HepG2 (cell line): ENCODE results near the gene GLRX2. TPM values are rescaled to one million over a fixed set of nuclear protein-coding genes. Genes with fewer than 3 reads are reported as not detected.
"Not testable (repeated sequence)": the region's sequence is repeated elsewhere in the genome, so short reads cannot be mapped to it uniquely, and the experiment has no call there.

Source experiments
- ATAC-seq: fragments of 200-7000 bp; cut with Tn5 transposase; 3 replicates; pipeline ENCODE4 v1.9.1; 2020; ENCODE audit warnings: mild to moderate bottlenecking, moderate library complexity
- BruUV-seq: library from RNA; stranded (reverse); fragments of 400-500 nt; replicated peaks from 2 replicates; lab custom pipeline; 2021; lab: Mats Ljungman, UMichigan
- CTCF ChIA-PET: fragments of 300-600 bp; formaldehyde crosslinking; extraction: SDS; loops from one replicate; lab custom pipeline; 2021; ENCODE audit warnings: low total read pairs, inconsistent platforms, low intra/inter-chr PET ratio; lab: Yijun Ruan, JAX
- POLR2A ChIA-PET: fragments of 350-600 bp; sonication (Branson Sonifier 250); formaldehyde crosslinking; loops from one replicate; lab custom pipeline; 2020; ENCODE audit warnings: antibody characterized with exemption, inconsistent platforms; lab: Yijun Ruan, JAX
- DNase-seq: peaks from one replicate; pipeline ENCODE4 v3.0.0-alpha.2; 2015; ENCODE audit warnings: low spot score
- FAIRE-seq: peaks from 3 replicates; lab custom pipeline; 2011; peaks lifted over from hg19 to GRCh38; lab: Jason Lieb, UNC
- H2AFZ ChIP-seq: one replicate; pipeline ENCODE4 v1.6.1; 2011; ENCODE audit warnings: low read length, inconsistent platforms
- H3K27ac ChIP-seq: fragments of 300-600 bp; 3 replicates; pipeline ENCODE4 v1.8.0; 2011; ENCODE audit warnings: mixed run types, mild to moderate bottlenecking, mixed read lengths, low read length, inconsistent platforms; ENCODE audit not compliant: insufficient read depth; ENCODE audit errors: extremely low read length
- H3K27me3 ChIP-seq, 2 experiments: fragments of 200-600 bp in 1 of 2; 2 replicates in 1 of 2; 3 replicates in 1 of 2; pipeline versions ENCODE4 v1.6.0 to v1.8.0; 2011; ENCODE audit warnings: low read length in 2 of 2, mild to moderate bottlenecking in 2 of 2, moderate library complexity in 2 of 2, inconsistent platforms in 1 of 2; ENCODE audit not compliant: insufficient read depth in 2 of 2, control insufficient read depth in 1 of 2
- H3K36me3 ChIP-seq, 2 experiments: fragments of 200-600 bp in 1 of 2; replicated peaks in 1 of 2; 2 replicates in 1 of 2; 3 replicates in 1 of 2; pipeline versions ENCODE4 v1.5.1 to v1.8.0; 2011; ENCODE audit warnings: low read length in 2 of 2, inconsistent platforms in 1 of 2; ENCODE audit not compliant: insufficient read depth in 2 of 2, control insufficient read depth in 1 of 2
- H3K4me1 ChIP-seq: 2 replicates; pipeline ENCODE4 v1.5.1; 2012; ENCODE audit warnings: low read length, inconsistent platforms; ENCODE audit not compliant: insufficient read depth
- H3K4me2 ChIP-seq: 2 replicates; pipeline ENCODE4 v1.6.0; 2011; ENCODE audit warnings: low read depth, low read length, inconsistent platforms
- H3K4me3 ChIP-seq, 3 experiments: fragments of 200-600 bp in 1 of 3; sonication (generic), shearing (Covaris generic) in 1 of 3; replicated peaks in 1 of 3; 2 replicates each; pipeline ENCODE4 v1.5.1; 2011 to 2016; ENCODE audit warnings: low read length in 3 of 3, inconsistent platforms in 2 of 3, low read depth in 2 of 3, mild to moderate bottlenecking in 2 of 3, control low read depth in 1 of 3, mixed read lengths in 1 of 3; ENCODE audit not compliant: insufficient read depth in 1 of 3
- H3K79me2 ChIP-seq: one replicate; pipeline ENCODE4 v1.6.1; 2011; ENCODE audit warnings: low read length, inconsistent platforms; ENCODE audit not compliant: insufficient read depth
- H3K9ac ChIP-seq: 2 replicates; pipeline ENCODE4 v1.6.0; 2011; ENCODE audit warnings: mild to moderate bottlenecking, low read depth, low read length, inconsistent platforms; ENCODE audit not compliant: insufficient read depth
- H3K9me3 ChIP-seq: 2 replicates; pipeline ENCODE4 v1.5.1; 2012; ENCODE audit warnings: mild to moderate bottlenecking, low read length
- H4K20me1 ChIP-seq: 2 replicates; pipeline ENCODE4 v1.6.0; 2011; ENCODE audit warnings: inconsistent platforms, mild to moderate bottlenecking, low read length, moderate library complexity; ENCODE audit not compliant: insufficient read depth
- ADNP ChIP-seq: sonication (generic); formaldehyde crosslinking; IDR thresholded peaks from 2 replicates; pipeline ENCODE4 v1.4.0; 2020; ENCODE audit warnings: missing genetic modification reagents
- FOXA1 ChIP-seq, 2 experiments: fragments of 450-650 bp in 1 of 2; sonication (generic) in 1 of 2; formaldehyde crosslinking in 1 of 2; IDR thresholded peaks; 2 replicates each; pipeline versions ENCODE4 v1.4.0 to v1.6.1; 2016 to 2020; ENCODE audit warnings: missing genetic modification reagents in 1 of 2
- IRF1 ChIP-seq: sonication (generic); formaldehyde crosslinking; IDR thresholded peaks from 2 replicates; pipeline ENCODE4 v1.4.0; 2020; ENCODE audit warnings: low read depth, mild to moderate bottlenecking, missing genetic modification reagents
- JUNB ChIP-seq: sonication (generic); formaldehyde crosslinking; IDR thresholded peaks from 2 replicates; pipeline ENCODE4 v1.8.0; 2022; ENCODE audit warnings: missing genetic modification reagents, mild to moderate bottlenecking, borderline replicate concordance
- KAT2B ChIP-seq: fragments of 150-350 bp; IDR thresholded peaks from 2 replicates; pipeline ENCODE4 v1.6.1; 2014; ENCODE audit warnings: low read depth, low read length, borderline replicate concordance
- NFE2 ChIP-seq: sonication (generic); formaldehyde crosslinking; IDR thresholded peaks from 2 replicates; pipeline ENCODE4 v1.4.0; 2020; ENCODE audit warnings: missing genetic modification reagents
- SOX13 ChIP-seq, 3 experiments: fragments of 450-650 bp in 1 of 3; sonication (generic) in 1 of 3; formaldehyde crosslinking in 1 of 3; IDR thresholded peaks in 2 of 3; conservative IDR thresholded peaks in 1 of 3; 2 replicates each; pipeline versions ENCODE4 v1.5.0 to v1.6.1; 2016 to 2020; ENCODE audit warnings: antibody characterized with exemption in 1 of 3, mild to moderate bottlenecking in 1 of 3, missing compliant biosample characterization in 1 of 3, missing genetic modification reagents in 1 of 3, moderate library complexity in 1 of 3
- WGBS: methylation state at CpG from one replicate; pipeline ENCODE4 v1.1.6; 2017; ENCODE audit warnings: low lambda C conversion rate; 5-methylcytosine and 5-hydroxymethylcytosine counted together
- in situ Hi-C: cut with HindIII; loops from 2 replicates; pipeline ENCODE4 v1.10.0; 2017; ENCODE audit warnings: low pct_unique_long_range_greater_than_20kb; ENCODE audit not compliant: extremely low pct_ligation_motif_present
- intact Hi-C: fragments of 100-400 bp; cut with micrococcal nuclease; formaldehyde crosslinking; loops from one replicate; pipeline ENCODE4 v1.10.0; 2022; ENCODE audit not compliant: unreplicated experiment
- polyA plus RNA-seq, 8 experiments: library from polyadenylated mRNA; depleted of rRNA in 3 of 8; stranded (reverse) in 7 of 8; unstranded in 1 of 8; fragments of >200 nt; fragmentation: Illumina TruSeq in 4 of 8; extraction: Trizol in 4 of 8; gene quantifications; 2 replicates each; pipeline versions ENCODE4 v1.2.1 to v1.2.3, GENCODE V29; 2011 to 2016; ENCODE audit warnings: low read depth in 4 of 8, missing spikeins in 1 of 8, mixed read lengths in 1 of 8; ENCODE audit not compliant: insufficient read depth in 1 of 8
- total RNA-seq, 5 experiments: library from RNA; depleted of rRNA; stranded (reverse); fragments of >200 nt; fragmentation: Illumina TruSeq; extraction: Trizol; gene quantifications; 2 replicates each; pipeline ENCODE4 v1.2.3, GENCODE V29; 2016; ENCODE audit warnings: low read depth in 1 of 5

Gene GLRX2
- total and polyA plus RNA-seq, 2 of the 13 experiments (the other 11 are each of a cell fraction or from before 2014, with no cell fraction given) = 11.9 to 39.0 TPM

GRCh38 chr1:193118803-193119730, 13.9 kb upstream of the GLRX2 start:
- intact Hi-C loops = no loop called here
- Histone ChIP-seq H3K9ac (no peak overlapping the region), H3K9me3 (no peaks in the 10 kb centered on the region), H3K27me3 (no peaks in the 10 kb centered on the region; a peak in 1 of 5 replicates), H3K4me2 (no peak overlapping the region), H3K36me3 (no peaks in the 10 kb centered on the region), H4K20me1 (peaks cover 7% of the 10 kb centered on the region), H3K4me3 (no peak overlapping the region), H3K4me1 (peaks cover 45% of the 10 kb centered on the region), H3K79me2 (peaks cover 18% of the 10 kb centered on the region), H3K27ac (no peak overlapping the region), H2AFZ (no peak overlapping the region)
- BruUV-seq = no TSS peak
- DNase-seq (no peak), ATAC-seq (no peak), FAIRE-seq (no peak)
- POLR2A ChIA-PET = no interaction called here
- CTCF ChIA-PET = no interaction called here
- WGBS = 69% methylated on average over 4 of the region's 4 CpGs
- no peak for TF ChIP-seq ADNP (CRISPR knock-in tag)
- TF ChIP-seq SOX13 (IDR thresholded peaks at IDR 0.05) = no peak
- no peak for TF ChIP-seq SOX13 (CRISPR knock-in tag; conservative IDR thresholded peaks at IDR 0.05 in 1 of 2, IDR thresholded peaks at IDR 0.05 in 1 of 2)
- no peak for TF ChIP-seq JUNB (CRISPR knock-in tag)
- no peak for TF ChIP-seq NFE2 (CRISPR knock-in tag)
- TF ChIP-seq KAT2B = peak; percentile 76; the same call in 1 of the 2 replicates
- in situ Hi-C loops = no loop called here

GRCh38 chr1:193118194-193118593, 13.0 kb upstream of the GLRX2 start:
- intact Hi-C loops = no loop called here
- no peaks in the 10 kb centered on the region; the same call in 1 of the 2 replicates for H4K20me1 ChIP-seq
- peaks cover 45% of the 10 kb centered on the region for H3K4me1 ChIP-seq
- no peak overlapping the region for H3K27ac ChIP-seq
- H3K27me3 ChIP-seq = no peaks in the 10 kb centered on the region; a peak in 1 of 5 replicates
- no peak overlapping the region for H2AFZ ChIP-seq
- DNase-seq (no peak), ATAC-seq (no peak), FAIRE-seq (no peak)
- CTCF ChIA-PET = no interaction called here
- no peak overlapping the region for H3K4me3 ChIP-seq
- H3K79me2 ChIP-seq = peaks cover 9% of the 10 kb centered on the region
- no peak overlapping the region for H3K4me2 ChIP-seq
- no peak for TF ChIP-seq IRF1 (CRISPR knock-in tag)
- TF ChIP-seq FOXA1 (IDR thresholded peaks at IDR 0.05) = no peak
- TF ChIP-seq FOXA1 (CRISPR knock-in tag; IDR thresholded peaks at IDR 0.05) = no peak
- no TSS peak for BruUV-seq
- H3K9ac ChIP-seq = no peak overlapping the region
- H3K36me3 ChIP-seq = no peaks in the 10 kb centered on the region
- H3K9me3 ChIP-seq = no peaks in the 10 kb centered on the region
- in situ Hi-C loops = no loop called here
- 88% methylated on average over 3 of the region's 3 CpGs for WGBS
- POLR2A ChIA-PET = no interaction called here

GRCh38 chr1:193117167-193117566, 12.0 kb upstream of the GLRX2 start:
- intact Hi-C loops = not testable (repeated sequence)

More at GRCh38 chr1:193117167-193117566, 12.0 kb upstream of the GLRX2 start:
- in situ Hi-C loops, H4K20me1 ChIP-seq, H3K36me3 ChIP-seq, H3K9ac ChIP-seq, H2AFZ ChIP-seq, H3K27me3 ChIP-seq, H3K27ac ChIP-seq, H3K4me2 ChIP-seq, H3K4me3 ChIP-seq, BruUV-seq, H3K9me3 ChIP-seq, H3K79me2 ChIP-seq, FAIRE-seq, CTCF ChIA-PET, DNase-seq, POLR2A ChIA-PET, ATAC-seq: not testable (repeated sequence)
- H3K4me1 ChIP-seq = peaks cover 55% of the 10 kb centered on the region
- WGBS = 96% methylated on average over 6 of the region's 6 CpGs
